HepG2 (cell line): ENCODE results near the gene ADAMTS13. TPM values are rescaled to one million over a fixed set of nuclear protein-coding genes. Genes with fewer than 3 reads are reported as not detected.

ENCODE experiments used
- CBX2 ChIP-seq, 2 experiments: fragments of 200-600 bp in 1 of 2; sonication (generic); formaldehyde crosslinking in 1 of 2; IDR thresholded peaks; 2 replicates each; pipeline versions ENCODE4 v1.7.0 to v1.8.1; 2018 to 2022; ENCODE audit warnings: low read depth in 2 of 2, low read length in 1 of 2, mild to moderate bottlenecking in 1 of 2, missing genetic modification reagents in 1 of 2
- CREBL2 ChIP-seq: sonication (generic); formaldehyde crosslinking; IDR thresholded peaks from 2 replicates; pipeline ENCODE4 v1.8.1; 2023; ENCODE audit warnings: missing genetic modification reagents, mild to moderate bottlenecking, borderline replicate concordance
- KDM5A ChIP-seq: fragments of 200-600 bp; sonication (generic); IDR thresholded peaks from 2 replicates; pipeline ENCODE4 v1.7.0; 2018; ENCODE audit warnings: antibody characterized with exemption, mild to moderate bottlenecking, low read length, borderline replicate concordance
- MAFF ChIP-seq: IDR thresholded peaks from 2 replicates; pipeline ENCODE4 v1.6.1; 2011; ENCODE audit warnings: low read depth, low read length, improper control_type of control experiment
- MTERF4 ChIP-seq: sonication (generic); formaldehyde crosslinking; IDR thresholded peaks from 2 replicates; pipeline ENCODE4 v1.8.0; 2023; ENCODE audit warnings: mild to moderate bottlenecking, missing genetic modification reagents
- PRMT3 ChIP-seq: sonication (generic); formaldehyde crosslinking; IDR thresholded peaks from 2 replicates; pipeline ENCODE4 v1.8.1; 2022; ENCODE audit warnings: low read depth, mild to moderate bottlenecking, moderate library complexity, missing genetic modification reagents, borderline replicate concordance
- RBM39 ChIP-seq: fragments of 200-400 bp; formaldehyde crosslinking; IDR thresholded peaks from one replicate; pipeline ENCODE4 v1.6.1; 2018; ENCODE audit warnings: antibody characterized with exemption, mild to moderate bottlenecking, low read depth, low read length; ENCODE audit not compliant: poor library complexity, severe bottlenecking
- RELA ChIP-seq: sonication (generic); formaldehyde crosslinking; IDR thresholded peaks from 2 replicates; pipeline ENCODE4 v1.4.0; 2020; ENCODE audit warnings: missing genetic modification reagents
- RFX3 ChIP-seq: IDR thresholded peaks from 2 replicates; pipeline ENCODE4 v1.6.1; 2016; ENCODE audit warnings: missing biosample characterization, missing genetic modification reagents
- SAFB2 ChIP-seq: sonication (generic); formaldehyde crosslinking; IDR thresholded peaks from 2 replicates; pipeline ENCODE4 v1.5.1; 2020; ENCODE audit warnings: missing genetic modification reagents, low read depth, mild to moderate bottlenecking, borderline replicate concordance
- TMF1 ChIP-seq: sonication (generic); formaldehyde crosslinking; IDR thresholded peaks from 2 replicates; pipeline ENCODE4 v1.8.1; 2022; ENCODE audit warnings: low read depth, missing genetic modification reagents
- ZEB1 ChIP-seq: IDR thresholded peaks from 2 replicates; pipeline ENCODE4 v1.6.1; 2012; ENCODE audit warnings: mild to moderate bottlenecking, low read depth, inconsistent platforms; ENCODE audit not compliant: insufficient replicate concordance
- ZMAT3 ChIP-seq: sonication (generic); formaldehyde crosslinking; conservative IDR thresholded peaks from 2 replicates; pipeline ENCODE4 v1.7.0; 2021; ENCODE audit warnings: missing genetic modification reagents
- ZNF501 ChIP-seq: sonication (generic); formaldehyde crosslinking; IDR thresholded peaks from 2 replicates; pipeline ENCODE4 v1.5.1; 2020; ENCODE audit warnings: mild to moderate bottlenecking, moderate library complexity, missing genetic modification reagents
- ZNF607 ChIP-seq: sonication (generic); formaldehyde crosslinking; IDR thresholded peaks from 2 replicates; pipeline ENCODE4 v1.5.1; 2020; ENCODE audit warnings: missing genetic modification reagents, mild to moderate bottlenecking, borderline replicate concordance
- ZSCAN21 ChIP-seq: sonication (generic); formaldehyde crosslinking; IDR thresholded peaks from 2 replicates; pipeline ENCODE4 v1.8.0; 2022; ENCODE audit warnings: mild to moderate bottlenecking, missing genetic modification reagents, moderate library complexity, borderline replicate concordance
- ZUFSP ChIP-seq: sonication (generic); formaldehyde crosslinking; IDR thresholded peaks from 2 replicates; pipeline ENCODE4 v1.9.0; 2021; ENCODE audit warnings: missing genetic modification reagents, mild to moderate bottlenecking, borderline replicate concordance
- polyA plus RNA-seq, 8 experiments: library from polyadenylated mRNA; depleted of rRNA in 3 of 8; stranded (reverse) in 7 of 8; unstranded in 1 of 8; fragments of >200 nt; fragmentation: Illumina TruSeq in 4 of 8; extraction: Trizol in 4 of 8; gene quantifications; 2 replicates each; pipeline versions ENCODE4 v1.2.1 to v1.2.3, GENCODE V29; 2011 to 2016; ENCODE audit warnings: low read depth in 4 of 8, missing spikeins in 1 of 8, mixed read lengths in 1 of 8; ENCODE audit not compliant: insufficient read depth in 1 of 8
- total RNA-seq, 5 experiments: library from RNA; depleted of rRNA; stranded (reverse); fragments of >200 nt; fragmentation: Illumina TruSeq; extraction: Trizol; gene quantifications; 2 replicates each; pipeline ENCODE4 v1.2.3, GENCODE V29; 2016; ENCODE audit warnings: low read depth in 1 of 5
- TF ChIP-seq, protein P1 (sequence below): sonication (generic); formaldehyde crosslinking; IDR thresholded peaks from 2 replicates; pipeline ENCODE4 v1.5.1; 2020; ENCODE audit warnings: mild to moderate bottlenecking, moderate library complexity, missing genetic modification reagents
- TF ChIP-seq, protein P2 (sequence below): IDR thresholded peaks from 2 replicates; pipeline ENCODE4 v1.6.1; 2018; ENCODE audit warnings: missing genetic modification reagents, mild to moderate bottlenecking, missing compliant biosample characterization
- TF ChIP-seq, protein P3 (sequence below): sonication (generic); formaldehyde crosslinking; IDR thresholded peaks from 2 replicates; pipeline ENCODE4 v1.5.0; 2020; ENCODE audit warnings: missing genetic modification reagents

Gene ADAMTS13
- total and polyA plus RNA-seq, 2 of the 13 experiments (the other 11 are each of a cell fraction or from before 2014, with no cell fraction given), result 0.91 to 4.5 TPM

DNA sequence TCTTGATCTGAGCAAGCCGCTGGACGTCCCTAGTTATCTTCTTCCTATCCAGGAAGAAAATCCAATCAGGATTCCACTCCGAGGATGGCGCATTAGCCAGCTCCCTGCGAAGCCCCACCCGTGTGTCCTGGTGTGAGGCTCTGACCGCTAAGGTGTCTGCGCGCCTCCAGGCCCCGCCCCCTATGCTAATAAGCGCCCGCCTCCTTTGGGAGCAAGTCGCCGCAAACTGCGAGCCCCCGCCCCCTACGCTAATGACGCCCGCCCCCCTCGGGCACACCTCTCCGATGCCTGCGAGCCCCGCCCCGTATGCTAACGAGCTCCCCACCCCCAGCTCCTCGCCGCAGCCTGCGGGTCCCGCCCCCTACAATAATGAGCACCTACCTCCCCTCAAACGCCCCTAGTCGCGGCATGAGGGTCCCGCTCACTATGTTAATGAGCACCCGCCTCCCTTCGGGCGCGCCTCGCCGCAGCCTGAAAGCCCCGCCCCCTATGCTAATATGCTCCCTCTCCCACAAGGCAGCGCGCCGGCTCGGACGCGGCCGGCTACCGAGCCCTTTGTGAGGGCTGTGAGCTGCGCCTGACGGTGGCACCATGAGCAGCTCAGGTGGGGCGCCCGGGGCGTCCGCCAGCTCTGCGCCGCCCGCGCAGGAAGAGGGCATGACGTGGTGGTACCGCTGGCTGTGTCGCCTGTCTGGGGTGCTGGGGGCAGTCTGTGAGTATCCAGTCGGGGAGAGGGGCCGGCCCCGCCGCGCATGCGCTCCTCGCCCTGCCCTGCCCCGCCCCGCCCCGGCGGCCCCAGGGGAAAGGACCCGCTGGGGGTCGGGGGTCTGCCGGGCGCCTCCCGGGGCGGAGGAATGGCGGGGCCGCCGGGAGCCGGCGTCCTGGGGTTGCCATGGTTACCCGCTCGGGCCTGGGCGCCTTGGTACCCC lies 37.6 kb downstream of the ADAMTS13 start, which contains the start of gene CACFD1 (continued):
- TF ChIP-seq TMF1 (CRISPR knock-in tag) (no peak; the same call in none of the 2 replicates), ZEB1 (no peak), ZNF501 (0 out of 2 replicates have a peak, but pooled peaks have one; percentile 24), MAFF (no peak), CREBL2 (CRISPR knock-in tag) (no peak), RELA (CRISPR knock-in tag) (peak; percentile 56; the same call in 1 of the 2 replicates), PRMT3 (no peak), RBM39 (peak; percentile 36), ZNF607 (CRISPR knock-in tag) (peak; percentile 32; the same call in 1 of the 2 replicates), ZSCAN21 (CRISPR knock-in tag) (peak; percentile 58; the same call in 1 of the 2 replicates), SAFB2 (peak; percentile 58; the same call in 1 of the 2 replicates), MTERF4 (CRISPR knock-in tag) (no peak), RFX3 (CRISPR knock-in tag) (peak; percentile 59; the same call in 1 of the 2 replicates), ZUFSP (CRISPR knock-in tag) (no peak), CBX2 (IDR thresholded peaks at IDR 0.05; ENCODE audit: low read depth, low read length) (no peak), CBX2 (CRISPR knock-in tag; IDR thresholded peaks at IDR 0.05; ENCODE audit: low read depth) (no peak), ZMAT3 (CRISPR knock-in tag) (peak; percentile 29; the same call in 1 of the 2 replicates), KDM5A (peak; percentile 50; the same call in 1 of the 2 replicates)
- TF ChIP-seq, protein P1, sequence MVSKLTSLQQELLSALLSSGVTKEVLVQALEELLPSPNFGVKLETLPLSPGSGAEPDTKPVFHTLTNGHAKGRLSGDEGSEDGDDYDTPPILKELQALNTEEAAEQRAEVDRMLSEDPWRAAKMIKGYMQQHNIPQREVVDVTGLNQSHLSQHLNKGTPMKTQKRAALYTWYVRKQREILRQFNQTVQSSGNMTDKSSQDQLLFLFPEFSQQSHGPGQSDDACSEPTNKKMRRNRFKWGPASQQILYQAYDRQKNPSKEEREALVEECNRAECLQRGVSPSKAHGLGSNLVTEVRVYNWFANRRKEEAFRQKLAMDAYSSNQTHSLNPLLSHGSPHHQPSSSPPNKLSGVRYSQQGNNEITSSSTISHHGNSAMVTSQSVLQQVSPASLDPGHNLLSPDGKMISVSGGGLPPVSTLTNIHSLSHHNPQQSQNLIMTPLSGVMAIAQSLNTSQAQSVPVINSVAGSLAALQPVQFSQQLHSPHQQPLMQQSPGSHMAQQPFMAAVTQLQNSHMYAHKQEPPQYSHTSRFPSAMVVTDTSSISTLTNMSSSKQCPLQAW (CRISPR knock-in tag), result peak; percentile 44; the same call in 1 of the 2 replicates
- TF ChIP-seq, protein P2, sequence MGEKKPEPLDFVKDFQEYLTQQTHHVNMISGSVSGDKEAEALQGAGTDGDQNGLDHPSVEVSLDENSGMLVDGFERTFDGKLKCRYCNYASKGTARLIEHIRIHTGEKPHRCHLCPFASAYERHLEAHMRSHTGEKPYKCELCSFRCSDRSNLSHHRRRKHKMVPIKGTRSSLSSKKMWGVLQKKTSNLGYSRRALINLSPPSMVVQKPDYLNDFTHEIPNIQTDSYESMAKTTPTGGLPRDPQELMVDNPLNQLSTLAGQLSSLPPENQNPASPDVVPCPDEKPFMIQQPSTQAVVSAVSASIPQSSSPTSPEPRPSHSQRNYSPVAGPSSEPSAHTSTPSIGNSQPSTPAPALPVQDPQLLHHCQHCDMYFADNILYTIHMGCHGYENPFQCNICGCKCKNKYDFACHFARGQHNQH, result peak; percentile 41; the same call in 1 of the 2 replicates
- TF ChIP-seq, protein P3, sequence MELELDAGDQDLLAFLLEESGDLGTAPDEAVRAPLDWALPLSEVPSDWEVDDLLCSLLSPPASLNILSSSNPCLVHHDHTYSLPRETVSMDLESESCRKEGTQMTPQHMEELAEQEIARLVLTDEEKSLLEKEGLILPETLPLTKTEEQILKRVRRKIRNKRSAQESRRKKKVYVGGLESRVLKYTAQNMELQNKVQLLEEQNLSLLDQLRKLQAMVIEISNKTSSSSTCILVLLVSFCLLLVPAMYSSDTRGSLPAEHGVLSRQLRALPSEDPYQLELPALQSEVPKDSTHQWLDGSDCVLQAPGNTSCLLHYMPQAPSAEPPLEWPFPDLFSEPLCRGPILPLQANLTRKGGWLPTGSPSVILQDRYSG (CRISPR knock-in tag), result 0 out of 2 replicates have a peak, but pooled peaks have one; percentile 28
